ENCODE measurements around the gene MLIP.

The MLIP gene

DNA sequence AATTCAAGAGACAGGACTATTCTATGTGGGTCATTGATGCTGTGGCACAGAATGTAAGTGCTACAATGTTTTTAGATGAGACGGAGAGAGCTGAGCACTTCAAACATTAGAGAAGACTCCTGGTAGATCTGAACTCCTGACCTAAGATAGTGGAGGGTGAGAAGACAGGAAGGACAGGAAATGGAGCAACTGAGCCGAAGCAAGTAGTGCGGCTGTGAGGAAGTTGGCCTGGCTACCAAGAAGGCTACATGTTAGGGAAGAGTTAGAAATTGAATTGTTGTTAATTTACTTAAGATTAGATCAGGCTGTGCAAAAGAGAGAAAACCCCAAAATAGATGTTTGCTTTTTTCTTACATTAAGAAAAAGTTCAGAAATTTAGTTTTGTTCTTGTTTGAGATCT, 14.4 kb upstream of the MLIP start:
- DNase-seq = no peak

DNA sequence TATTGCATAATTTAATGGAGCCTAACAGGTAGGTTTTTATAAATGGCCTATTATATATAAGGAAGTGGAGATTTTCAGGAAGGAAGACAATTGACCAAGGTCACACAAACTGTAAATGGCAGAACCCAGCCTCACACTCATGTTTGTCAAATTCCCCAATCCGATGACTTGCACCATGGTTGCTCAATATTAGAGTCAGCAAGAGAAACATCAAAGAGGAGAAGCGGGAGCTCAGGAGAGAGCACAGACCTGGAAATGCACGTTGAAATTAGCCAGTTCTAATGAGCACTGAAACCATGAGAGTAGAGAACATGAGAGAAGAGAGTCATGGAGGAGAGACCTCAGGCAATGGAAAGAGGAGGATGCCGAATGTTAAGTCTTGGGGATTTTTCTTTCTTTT, 13.5 kb upstream of the MLIP start:
- DNase-seq = no peak

DNA sequence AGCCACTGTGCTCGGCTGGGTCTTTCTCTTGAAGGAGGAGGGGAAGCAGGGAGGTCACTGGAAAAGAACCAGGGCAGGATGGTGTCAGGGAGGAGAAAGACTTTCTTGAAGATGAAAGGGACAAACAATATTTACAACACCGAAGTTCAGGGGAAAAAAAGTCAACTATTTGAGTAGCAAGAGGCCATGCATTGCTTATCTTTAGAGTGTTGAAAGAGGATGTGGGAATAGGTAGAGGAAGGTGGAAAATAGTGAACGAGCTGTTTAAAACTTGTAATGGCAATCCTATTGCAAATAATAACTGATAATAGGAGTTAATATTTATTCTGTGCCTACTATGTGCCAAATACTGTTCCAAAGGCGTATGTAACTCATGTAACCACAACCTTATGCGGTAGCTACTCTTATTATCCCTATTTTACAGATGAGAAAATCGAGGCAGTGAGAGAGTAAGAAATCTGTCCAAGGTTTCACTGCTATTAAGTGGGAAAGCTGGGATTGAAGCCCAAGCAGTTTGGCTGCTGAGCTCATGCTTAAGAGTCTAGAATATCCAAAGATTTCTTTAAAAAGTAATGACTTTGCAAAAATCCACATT, 12.7 kb upstream of the MLIP start:
- no peak for DNase-seq

DNA sequence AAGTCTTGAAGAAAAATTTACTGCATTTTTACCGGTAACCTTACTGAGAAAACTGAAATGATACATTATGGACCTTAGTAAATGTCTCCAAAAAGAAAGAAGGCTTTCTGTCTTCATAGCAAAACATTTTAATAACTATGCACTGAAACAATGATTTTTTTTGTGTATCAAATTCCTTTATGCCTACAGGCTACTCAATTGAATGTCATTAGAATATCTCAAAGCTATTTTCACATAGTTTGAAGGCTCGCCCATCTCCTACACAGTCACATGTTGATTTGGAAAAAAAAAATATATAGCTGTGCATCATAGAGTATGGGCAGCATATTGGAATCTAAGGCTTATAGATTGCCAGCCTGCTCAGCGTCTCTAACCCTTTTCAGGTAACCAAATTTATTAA, 12.0 kb upstream of the MLIP start:
- DNase-seq = no peak

DNA sequence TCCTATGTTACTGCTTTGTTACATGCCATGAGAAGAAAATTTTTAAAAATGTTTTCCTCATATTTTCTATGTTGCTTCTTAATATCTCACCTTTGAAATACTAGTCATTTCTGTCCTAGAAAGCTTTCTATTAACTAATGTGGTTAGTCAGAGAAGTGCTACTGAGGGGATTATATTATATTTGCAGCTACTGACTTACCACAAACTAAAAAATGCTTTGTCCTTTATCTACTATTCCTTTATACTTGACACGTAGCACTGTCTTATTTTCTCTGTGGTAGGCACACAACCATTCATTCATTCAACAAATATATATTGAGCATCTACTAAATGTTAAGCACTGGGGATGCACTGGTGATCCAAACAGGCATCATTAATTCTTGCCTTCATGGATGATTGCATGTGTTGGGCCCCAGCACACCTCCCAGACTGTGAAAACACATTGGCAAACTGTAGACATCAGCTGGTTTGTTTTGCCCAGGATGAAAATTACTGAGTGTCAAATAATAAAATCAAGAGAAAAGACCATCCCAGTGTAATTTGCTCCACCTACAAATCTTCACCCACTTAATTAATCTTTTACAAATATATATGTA, 10.7 kb upstream of the MLIP start:
- no peak for DNase-seq

DNA sequence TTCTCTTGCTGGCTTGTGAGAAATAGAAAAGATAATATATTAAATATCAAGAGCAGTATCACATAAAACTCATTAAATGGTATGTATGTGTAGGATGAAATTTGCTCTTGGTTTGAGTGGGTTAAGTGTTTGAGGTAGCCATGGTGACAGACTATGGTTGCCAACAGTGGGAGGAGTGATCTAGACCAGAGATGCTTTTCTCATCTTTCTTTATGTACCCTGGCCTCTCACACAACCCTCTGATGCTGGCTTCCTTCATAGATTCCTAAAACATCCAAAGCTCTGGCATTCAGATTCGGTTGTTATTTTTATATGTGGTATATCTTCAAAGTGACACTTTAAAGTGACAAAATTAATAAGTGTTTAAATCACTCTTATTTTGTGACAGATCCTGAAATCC, 9.0 kb upstream of the MLIP start:
- DNase-seq = no peak

DNA sequence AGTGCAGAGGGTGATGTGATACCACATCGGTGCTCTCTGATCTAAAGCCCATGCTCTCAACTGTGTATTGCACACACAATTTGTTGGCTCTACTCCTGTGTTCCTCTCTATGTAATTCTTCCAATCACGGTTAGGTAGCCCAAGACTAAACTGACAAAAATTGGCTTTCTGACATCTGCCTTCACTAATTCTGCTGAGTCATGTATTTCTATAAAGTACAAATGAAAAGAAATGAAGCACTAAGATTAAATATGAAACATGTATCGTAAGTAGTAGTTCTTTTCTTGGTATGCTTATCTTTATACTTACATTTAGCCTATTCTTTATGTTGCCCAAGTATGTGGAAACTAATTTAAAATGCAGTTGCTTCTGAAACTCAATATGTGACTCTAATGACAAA, 7.7 kb upstream of the MLIP start:
- no peak for DNase-seq

DNA sequence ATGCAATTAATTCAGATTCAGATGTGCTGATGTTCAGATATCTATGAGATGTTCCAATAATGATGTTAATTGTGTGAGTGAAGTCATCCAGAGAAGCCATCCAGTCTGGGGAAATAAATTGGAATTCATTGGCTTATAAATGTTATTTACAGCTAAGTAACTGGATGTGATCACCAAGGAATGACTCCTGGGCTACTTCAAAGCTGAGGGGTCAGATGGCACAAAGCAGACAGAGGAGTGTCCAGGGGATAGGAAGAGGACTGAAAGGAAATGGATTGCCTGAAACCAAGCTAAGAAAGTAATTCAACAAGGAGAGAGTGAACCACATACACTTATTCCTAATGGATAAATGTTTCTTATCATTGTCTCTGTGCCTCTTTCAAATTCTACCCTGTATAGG, 4.5 kb upstream of the MLIP start:
- no peak for DNase-seq

DNA sequence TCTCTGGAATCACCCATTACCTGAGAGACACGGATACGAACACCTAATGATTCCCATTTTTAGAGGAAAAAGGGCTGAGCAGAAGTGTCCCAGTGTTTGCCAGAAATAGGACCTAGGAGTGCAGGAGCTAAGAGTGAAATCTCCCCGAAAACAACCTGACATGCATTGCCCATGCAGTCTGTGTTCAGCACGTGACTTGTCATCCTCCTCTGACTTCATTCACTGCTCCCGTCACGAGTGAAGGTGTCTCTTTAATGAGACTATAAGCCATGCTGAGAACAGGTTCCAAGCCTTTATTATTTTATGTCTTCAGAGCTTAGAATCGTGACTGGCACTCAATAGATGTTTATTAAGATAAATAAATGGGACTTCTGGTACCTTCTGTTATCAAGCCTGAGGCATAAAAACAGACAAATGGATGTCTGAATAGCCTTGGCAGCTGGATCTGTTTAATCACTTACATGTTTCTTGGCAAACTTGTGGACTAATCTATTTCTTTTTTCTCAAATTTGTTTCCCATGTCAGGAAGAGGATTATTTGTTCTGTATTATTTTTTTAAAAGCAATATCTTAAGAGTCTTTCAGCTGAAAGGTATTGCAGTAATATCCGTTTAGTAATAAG, 3.7 kb upstream of the MLIP start:
- DNase-seq = no peak

DNA sequence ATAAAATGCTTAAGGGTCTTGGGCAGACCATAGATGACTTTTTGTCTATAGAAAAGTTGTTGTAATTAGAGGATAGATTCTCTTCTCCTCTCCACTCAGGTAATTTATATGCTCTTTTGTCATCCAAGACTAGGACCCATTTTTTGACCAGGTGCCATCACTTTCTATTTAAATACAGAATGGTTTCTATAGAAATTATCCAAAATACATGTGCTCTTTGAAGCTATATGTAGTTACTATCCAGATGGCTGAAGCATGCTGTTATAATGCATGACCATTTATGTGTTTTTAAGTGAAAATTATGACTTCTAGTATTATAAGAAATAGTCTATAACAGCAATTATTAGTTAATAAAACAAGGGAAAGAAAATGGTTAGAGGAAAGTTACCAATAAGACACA, 3.0 kb upstream of the MLIP start:
- no peak for DNase-seq

DNA sequence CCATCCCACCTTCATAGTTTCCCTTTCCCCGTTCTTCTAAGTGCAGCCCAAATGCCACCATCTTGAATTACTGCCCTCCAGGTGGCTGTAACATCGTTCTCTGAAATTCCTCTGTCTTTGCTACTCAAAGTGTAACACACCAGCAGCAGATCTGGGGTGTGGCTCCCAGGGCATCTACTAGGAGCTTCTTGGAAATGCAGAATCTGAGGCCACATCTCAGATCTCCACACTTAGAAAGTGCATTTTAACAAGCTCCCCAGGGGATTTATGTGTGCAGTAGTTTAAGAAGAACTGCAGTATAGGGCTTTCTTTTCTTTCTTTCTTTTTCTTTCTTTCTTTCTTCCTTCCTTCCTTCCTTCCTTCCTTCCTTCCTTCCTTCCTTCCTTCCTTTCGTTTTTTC, 1.7 kb upstream of the MLIP start:
- DNase-seq = no peak

DNA sequence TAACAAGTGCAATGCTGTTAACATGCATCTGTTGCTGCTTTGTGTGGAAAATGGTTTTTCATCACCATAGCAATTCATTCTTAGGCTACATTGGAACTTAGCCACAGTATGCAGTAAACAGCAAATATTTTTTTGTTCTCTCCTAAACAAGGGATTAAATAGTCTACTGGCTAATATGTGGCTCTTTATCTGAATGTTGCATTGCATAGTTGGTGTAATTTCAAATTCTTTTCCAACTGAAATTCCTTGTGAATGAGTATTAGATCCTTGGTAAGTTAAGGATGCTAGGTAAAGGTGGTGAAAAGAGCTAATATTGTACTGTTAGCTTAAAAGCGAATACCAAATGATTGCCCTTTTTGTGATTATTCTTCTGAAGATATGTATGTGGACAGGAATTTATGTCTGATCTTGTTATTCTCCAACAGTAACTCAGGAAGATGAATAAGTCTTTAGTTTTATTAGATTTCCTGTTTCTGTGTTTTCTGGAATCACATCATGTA, 958 bp downstream of the MLIP start:
- DNase-seq = no peak

DNA sequence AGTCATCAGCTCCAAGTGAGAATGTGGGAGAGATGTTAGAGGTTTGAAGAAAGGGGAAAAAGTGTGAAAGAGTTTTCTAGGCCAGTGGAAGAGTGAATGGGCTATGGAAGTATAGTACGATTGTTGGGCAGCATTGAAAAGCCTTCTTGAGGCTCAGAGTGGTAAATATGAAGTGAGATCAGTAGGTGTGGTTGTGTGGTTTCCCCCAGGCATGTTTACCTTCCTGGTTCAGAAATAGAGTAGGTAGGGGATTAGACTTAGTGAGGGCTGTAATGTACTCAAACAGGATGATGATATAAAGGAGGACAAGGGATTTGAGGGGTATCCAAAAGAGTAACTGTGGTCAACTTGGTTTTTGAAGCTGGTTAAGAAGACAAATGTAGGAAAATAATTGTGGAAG, 3.7 kb downstream of the MLIP start:
- no peak for DNase-seq

DNA sequence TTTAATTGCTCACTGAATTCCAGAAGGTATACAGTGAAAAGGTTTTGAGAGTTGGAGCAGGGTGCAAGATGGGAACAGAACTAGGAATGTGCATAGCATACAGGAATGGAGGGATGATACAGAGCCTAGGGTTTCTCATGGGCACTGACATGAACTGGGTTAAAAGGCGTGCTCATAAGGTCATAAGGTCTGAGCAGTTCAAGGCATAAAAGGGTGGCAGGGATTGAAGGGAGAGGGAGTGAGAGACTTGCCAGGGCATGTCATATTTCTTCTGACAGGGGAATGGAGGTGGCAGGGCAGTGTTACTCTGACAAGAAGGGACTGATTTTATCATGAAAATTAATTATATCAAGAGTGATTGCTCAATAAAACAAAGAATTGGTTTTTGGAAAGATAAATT, 4.7 kb downstream of the MLIP start:
- DNase-seq = no peak

DNA sequence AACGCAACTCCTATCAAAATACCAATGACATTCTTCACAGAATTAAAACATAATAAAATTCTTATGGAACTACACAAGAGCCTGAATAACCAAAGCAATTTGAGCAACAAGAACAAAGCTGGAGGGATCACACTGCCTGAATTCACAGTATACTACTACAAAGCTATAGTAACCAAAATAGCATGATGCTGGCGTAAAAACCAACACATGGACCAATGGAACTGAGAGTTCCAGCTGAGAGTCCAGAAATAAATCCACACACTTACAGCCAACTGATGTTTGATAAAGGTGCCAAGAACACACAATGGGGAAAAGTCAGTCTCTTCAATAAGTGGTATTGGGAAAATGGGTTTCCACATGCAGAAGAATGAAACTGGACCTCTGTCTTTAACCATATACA, 6.9 kb downstream of the MLIP start:
- DNase-seq = no peak

DNA sequence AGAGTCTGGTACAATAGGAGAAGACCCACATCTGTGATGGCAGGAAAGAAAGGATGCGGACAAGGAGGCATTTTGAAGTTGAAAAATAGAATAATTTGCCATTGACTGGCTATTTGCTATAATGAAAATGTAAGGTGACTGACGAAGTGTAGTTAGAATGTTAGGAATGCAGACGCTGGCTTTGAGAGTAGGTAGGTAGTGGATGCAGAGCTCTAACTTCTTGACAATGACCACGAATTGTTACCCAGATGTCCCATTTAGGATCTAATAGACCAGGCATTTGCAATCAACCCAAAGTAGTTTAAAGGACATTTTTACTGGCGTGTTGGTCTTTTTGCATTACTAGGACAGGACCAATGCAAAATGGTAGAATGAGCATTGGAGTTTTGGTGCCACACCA, 14.2 kb downstream of the MLIP start:
- DNase-seq = no peak

DNA sequence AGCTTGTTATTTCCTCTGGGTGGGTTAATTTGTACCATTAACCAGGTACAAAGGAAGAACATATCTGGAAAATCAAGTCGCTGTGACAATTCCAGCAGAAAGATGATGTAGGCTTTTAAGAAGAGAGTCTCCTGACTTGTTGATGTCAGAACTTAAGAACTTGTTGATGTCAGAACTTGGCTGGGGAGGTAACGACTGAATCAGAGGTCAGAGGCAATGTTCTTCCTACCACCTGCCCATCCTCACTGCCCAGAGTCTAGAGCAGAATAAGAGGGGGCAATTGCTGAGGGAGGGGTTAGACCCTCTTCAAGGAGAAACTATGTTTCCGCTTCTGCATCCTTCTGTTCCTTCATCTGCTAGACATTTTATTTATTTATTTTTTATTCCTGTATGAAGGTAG, 18.9 kb downstream of the MLIP start:
- DNase-seq = no peak

DNA sequence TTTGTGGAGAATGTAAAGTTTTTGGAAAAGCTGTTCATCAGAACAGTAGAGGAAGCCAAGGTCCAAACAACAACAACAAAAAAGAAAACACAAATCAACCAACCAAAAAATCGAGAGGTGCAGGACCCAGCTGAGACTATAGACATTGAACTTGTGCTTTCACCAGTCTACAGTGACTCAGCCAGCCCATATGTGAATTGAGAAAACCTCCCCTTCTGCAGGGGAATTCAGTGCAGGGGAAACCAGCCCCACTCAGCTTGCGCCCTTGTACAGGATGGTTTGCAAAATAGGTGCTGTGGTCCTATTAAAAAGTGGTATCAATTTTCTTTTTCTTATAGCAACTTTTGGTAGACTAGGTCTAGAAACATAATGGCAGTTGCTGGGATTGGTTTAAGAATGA, 21.3 kb downstream of the MLIP start:
- no peak for DNase-seq

DNA sequence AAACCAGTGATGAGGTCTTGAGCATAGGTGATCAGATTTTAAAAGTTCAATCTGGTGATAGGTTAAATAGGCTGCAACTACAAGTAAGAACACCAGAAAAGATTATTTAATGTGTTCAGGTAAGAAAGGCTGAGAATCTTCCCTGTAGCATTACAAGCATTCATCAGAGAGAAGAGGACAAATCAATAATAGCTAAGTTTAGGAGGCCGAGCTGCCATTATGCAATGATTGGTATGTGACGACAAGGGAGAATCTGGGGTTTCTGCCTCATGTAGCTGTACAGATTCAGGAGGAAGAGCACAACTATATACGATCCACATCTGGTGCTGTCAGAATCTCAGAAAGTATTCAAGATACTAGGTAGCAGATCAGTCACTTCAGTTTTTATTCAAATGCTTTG, 21.9 kb downstream of the MLIP start:
- no peak for DNase-seq

DNA sequence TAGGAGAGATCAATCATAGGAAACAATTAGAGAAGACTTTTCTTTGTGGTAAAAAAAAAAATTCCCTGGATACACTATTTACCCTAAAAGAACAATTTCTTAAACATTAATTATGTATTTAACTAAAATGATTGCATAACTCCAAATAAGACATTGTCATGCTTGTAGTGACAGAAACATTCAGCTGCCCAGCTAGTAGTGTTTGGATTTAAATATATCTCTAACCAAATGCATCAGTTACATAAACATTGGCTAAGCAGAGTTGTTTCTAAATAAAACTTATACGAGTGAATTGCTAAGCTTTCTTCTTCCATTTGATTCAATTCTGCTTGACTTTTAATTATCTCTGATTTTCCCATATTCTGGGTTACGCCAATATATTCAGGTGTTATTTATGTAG, 23.7 kb downstream of the MLIP start:
- no peak for DNase-seq

DNA sequence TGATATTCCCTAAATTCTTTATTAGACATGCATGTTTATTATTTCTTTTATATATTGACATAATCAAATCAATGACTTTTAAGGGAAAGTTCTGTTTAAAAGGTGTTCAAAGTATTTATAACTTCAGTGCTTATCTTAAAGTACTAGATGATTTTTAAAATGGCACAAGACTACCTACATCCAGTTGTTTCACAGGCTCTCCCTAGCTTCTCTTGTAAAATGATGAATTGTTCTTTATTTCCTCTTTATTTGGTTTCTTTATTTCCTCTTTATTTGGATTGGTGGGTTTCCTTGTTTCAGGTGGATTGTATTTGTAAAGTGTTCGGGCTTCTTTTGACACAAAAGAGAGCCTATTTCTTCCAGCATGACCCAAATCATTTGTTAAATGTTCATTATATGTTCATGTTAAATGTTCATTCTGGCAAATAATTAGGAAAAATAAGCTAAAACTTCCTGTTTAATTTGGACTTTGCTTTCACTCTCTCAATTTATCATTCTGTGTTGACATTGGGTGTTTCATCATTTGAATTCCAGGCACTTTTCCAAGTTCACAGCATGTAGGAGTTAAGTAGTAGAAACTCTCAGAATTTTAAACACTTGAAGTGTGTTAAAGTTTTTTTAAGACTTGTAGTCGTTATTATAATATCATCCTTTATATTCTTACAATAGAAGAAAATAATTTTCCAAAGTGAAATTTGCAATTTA, 24.6 kb downstream of the MLIP start:
- no peak for DNase-seq

DNA sequence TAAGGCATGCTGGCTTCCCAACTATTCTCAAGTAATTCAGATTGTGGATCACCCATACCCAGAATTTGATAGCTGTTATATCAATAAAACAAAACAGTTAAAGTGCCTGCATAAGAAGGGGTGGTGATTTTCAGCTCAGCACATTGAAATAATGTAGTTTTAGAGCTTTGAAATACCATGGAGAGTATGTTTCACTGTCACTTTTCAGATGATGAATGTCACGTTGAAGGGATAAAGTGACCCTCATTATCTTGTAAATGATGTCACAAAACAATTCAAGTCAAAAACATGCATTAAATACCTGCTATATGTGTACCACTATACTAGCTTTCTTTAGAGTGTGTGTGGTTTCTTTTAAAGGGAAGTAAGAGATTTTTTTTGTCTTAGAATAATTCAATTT, 27.6 kb downstream of the MLIP start:
- DNase-seq = no peak

DNA sequence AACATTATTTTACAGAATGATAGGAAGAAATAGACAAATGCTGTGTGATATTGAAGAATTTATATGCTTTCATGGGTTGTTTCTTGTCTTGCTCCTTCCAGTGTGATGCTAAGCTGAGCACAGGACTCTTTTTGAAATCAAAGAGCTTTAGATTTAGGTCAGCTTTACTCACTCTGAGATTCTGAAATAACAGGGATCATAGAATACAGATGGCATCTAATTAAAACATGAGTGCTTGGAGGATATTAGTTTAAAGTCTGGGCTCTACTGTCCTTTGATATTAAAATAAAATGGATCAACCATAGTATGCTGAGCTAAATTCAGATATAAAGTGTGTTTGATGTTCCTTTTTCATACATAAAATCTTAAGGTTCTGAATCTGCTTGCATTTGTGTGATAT, 29.6 kb downstream of the MLIP start:
- DNase-seq = no peak

DNA sequence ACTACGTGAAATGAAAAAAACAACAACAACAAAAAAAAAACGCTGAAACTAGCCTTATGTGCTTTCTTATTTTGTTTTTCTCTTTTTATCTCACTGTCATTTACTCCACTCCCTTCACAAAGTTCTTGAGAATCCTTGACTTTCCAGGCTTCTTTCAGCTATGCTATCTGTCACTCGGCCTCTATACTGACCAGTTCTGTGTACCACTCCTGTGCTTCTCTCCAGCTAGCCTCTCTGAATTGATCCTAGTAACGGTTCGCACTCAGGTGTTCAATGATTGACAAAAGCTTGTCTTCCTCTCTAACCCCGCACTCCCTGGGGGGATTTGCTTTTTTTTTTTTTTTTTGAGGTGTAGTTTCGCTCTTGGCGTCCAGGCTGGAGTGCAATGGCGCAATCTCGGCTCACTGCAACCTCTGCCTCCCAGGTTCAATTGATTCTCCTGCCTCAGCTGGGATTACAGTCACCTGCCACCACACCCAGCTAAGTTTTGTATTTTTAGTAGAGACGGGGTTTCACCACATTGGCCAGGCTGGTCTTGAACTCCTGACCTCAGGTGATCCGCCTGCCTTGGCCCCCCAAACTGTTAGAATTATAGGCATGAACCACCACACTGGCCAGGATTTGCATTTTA, 31.8 kb downstream of the MLIP start:
- no peak for DNase-seq

Measured in activated CD4-positive, alpha-beta T cell treated with anti-CD3 and anti-CD28 coated beads for 4 hours (primary cell).